ENCODE data around the gene UNC13B.
A peak's percentile ranks its signal among the peaks of the same experiment; 100 is the strongest.
"Not testable (repeated sequence)": the region's sequence is repeated elsewhere in the genome, so short reads cannot be mapped to it uniquely, and the experiment has no call there.

UNC13B gene

DNA sequence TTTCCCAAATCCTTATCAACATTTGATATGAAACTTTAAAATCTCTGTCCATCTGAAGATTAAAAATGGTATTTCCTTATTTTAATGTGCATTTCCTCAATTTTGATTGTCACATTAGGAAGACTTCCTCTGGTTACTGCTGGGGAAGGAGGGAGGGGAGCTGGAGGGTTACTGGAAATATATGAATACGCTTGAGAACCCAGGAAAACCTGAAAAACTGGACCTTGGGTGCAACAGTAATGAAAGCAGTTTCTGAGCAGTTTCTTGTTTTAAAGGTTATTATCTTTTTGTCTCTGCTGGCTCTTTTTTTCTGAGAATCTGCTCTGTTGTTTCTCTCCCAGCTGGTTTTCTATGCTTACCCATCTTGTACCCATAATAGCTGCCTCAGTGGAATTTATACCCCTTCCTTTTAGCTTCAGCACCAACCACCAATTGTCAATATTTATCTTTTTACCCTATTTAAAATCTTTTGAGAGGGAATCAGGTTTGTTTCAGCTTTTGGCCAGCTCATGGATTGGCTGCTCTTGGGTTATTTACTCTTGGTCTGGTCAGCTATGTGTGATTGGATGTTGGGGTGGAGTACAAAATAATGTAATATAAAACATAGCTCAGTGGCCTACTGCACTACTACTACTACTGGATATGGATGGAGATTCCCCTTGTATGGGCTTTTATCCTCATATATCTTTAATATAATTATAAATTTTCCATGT lies 67.4 kb downstream of the UNC13B start:
- DNase-seq = no peak

DNA sequence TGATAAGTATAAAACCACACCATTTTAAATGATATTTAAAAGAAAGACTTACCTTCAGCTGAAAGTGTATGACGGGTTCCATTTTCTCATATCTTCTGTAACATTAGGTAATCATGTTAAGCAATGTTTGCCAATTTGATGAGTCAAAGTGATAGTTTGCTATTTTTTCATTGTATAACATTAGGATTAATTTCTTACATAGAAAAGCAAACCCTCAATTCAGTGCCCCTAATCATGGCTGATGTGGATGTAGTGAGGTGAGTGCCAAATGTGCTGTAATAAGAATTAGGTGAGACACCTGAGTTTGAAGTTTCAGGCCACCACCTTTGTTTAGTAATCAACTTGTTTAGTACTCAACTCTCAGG lies 68.0 kb downstream of the UNC13B start:
- DNase-seq = no peak

DNA sequence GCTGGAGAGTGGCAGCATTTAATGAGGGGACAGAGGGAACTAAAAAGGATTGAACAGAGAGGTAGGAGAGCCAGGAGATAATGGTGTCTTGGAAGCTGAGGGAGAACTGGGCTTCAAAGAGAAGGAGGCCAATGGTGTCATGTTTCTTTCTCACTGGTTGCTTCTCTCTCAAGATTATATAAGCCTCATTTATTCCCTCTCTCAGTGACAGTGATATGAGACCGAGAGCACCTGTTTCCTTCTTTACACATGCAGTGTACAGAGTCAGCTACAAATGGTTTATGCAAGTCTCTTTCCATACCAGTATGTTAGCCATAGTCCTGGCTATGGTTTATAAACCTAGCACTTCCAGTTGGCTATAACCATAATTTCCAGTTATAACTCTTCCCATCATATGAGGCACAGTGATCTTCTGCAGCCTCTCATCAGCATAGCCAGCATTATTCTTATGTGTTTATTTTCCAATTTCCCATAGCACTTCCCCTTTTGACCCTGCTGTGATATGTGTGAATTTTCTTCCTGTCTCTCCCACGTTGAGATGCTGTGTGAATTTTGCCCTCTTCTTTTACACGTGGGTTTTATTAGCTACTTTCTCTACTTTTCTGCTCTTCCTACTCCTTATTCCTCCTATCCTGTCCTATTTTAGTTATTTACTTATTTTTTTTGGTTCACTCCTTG lies 71.2 kb downstream of the UNC13B start:
- DNase-seq = no peak

DNA sequence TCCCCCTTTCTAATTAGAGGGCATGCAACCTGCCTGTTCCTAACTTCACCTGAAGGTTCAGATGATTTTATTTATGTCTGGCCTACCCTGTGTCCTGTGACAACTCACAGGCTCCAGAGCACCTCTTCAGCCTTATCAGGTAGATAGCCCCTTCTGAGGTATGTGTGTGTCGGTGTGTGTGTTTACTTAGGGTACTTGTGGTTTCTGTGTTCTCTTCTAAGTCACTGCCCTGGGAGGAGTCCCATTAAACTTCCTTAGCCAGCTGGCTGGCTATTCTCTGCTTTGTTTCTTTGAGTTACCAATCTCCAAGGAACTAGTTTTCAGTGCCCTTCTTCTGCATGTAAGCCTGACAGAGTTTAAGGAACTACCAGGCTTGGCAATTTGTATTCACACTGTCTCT lies 74.9 kb downstream of the UNC13B start:
- DNase-seq = no peak

DNA sequence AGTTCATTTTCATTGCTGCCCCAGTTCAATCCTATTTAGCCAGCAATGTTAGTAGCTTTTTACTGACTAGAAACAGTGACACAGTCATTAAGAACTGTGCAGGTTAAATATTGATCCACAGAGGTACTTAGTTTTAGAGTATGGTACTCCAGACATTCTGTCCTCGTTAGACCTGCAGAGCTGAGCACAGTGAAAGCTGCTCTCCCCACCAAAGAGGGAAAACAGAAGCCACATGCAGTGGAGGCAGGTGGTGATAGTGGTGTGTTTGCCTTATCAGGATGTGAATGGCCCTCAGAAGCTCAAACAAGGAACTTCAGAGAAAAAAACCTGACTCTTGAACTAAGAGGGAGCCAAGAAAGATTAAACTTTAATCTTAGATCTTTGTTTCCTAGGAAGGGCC lies 75.5 kb downstream of the UNC13B start:
- DNase-seq = no peak

DNA sequence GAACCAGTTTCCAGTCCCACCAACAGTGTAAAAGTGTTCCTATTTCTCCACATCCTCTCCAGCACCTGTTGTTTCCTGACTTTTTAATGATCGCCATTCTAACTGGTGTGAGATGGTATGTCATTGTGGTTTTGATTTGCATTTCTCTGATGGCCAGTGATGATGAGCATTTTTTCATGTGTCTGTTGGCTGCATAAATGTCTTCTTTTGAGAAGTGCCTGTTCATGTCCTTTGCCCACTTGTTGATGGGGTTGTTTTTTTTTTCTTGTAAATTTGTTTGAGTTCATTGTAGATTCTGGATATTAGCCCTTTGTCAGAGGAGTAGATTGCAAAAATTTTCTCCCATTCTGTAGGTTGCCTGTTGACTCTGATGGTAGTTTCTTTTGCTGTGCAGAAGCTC lies 84.1 kb downstream of the UNC13B start:
- not testable (repeated sequence) for DNase-seq

DNA sequence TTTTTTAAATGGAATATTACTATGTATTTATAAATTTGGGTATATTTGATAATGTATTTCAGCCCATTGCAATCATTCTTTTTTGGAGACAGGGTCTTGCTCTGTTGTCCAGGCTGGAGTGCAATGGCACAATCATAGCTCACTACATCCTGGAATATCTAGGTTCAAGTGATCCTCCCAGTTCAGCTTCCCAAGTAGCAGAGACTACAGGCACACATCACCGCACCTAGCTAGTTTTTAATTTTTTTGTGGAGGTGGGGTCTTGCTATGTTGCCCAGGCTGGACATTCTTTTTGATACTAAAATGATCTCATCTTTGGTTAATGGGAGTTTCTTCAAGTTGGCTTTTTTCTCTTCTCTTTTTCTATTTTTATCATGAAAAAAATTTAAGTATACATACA lies 91.3 kb downstream of the UNC13B start:
- no peak for DNase-seq

DNA sequence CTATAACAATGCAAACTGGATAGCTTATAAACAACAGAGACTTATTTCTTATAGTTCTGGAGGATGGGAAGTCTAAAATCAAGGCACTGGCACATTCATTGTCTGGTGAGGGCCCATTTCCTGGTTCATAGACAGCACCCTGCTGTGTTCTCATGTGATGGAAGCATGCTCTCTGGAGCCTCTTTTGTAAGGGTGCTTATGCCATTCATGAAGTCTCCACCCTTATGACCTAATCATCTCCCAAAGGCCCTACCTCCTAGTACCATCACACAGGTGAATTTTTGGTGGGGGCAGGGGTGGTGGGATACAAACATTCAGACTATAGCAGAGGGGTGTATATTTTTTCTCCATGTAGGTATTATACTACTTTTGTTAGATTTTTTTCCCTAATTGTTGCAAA lies 92.4 kb downstream of the UNC13B start:
- no peak for DNase-seq

DNA sequence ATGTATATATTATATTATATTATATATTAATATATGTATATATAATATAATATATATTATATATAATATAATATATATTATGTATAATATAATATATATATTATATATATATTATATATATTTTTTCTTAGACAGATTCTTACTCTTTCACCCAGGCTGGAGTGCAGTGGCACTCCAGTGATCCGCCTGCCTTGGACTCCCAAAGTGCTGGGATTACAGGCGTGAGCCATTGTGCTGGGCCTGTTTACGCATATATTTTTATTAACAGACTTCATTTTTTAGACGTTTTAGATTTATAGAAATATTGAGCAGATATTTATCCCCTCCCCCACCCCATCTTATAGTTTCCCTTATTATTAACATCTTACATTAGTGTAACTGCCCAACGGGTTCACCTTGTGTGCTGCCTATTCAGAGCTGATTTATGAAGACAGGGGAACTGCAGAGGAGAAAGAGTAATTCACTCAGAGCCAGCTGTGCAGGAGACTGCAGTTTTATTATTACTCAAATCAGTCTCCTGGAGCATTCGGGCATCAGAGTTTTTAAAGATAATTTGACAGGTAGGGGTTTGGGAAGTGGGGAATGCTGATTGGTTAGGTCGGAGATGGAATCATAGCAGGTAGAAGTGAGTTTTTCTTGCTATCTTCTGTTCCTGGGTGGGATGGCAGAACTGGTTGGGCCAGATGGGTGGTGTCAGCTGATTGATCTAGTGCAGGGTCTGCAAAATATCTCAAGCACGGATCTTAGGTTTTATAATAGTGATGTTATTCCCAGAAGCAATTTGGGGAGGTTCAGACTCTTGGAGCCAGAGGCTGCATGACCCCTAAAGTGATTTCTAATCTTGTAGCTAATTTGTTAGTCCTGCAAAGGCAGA lies 93.4 kb downstream of the UNC13B start:
- no peak for DNase-seq

DNA sequence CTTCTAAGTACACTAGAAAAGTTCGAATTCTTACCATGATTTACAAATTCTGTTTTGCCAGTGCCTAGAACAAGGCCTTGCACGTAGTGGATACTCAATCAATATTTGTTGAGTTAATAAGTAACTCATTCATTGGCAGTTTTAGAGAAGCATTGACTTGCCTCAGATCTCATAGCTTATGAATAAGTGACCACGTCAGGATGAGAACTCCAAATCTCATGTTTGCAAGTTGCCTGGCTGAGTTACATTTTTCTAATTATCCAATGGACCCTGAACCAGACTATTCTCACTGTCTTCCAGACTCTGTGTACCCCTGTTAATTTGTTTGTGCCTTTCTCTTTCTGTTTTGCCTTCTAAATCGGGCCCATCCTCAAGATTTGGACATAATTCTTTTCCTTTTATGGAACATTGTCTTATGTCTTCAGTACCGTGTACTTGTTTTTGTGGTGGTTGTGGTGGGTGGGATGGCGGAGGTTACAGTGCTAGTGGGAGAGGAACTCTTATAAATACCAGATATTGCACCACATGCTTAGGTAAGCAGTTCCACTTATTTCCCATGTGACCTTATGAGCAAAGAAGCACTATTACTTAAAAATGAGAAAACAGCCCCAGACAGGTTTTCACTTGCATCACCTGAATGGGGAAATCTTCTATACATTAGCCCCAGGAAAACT lies 96.3 kb downstream of the UNC13B start:
- no peak for DNase-seq

DNA sequence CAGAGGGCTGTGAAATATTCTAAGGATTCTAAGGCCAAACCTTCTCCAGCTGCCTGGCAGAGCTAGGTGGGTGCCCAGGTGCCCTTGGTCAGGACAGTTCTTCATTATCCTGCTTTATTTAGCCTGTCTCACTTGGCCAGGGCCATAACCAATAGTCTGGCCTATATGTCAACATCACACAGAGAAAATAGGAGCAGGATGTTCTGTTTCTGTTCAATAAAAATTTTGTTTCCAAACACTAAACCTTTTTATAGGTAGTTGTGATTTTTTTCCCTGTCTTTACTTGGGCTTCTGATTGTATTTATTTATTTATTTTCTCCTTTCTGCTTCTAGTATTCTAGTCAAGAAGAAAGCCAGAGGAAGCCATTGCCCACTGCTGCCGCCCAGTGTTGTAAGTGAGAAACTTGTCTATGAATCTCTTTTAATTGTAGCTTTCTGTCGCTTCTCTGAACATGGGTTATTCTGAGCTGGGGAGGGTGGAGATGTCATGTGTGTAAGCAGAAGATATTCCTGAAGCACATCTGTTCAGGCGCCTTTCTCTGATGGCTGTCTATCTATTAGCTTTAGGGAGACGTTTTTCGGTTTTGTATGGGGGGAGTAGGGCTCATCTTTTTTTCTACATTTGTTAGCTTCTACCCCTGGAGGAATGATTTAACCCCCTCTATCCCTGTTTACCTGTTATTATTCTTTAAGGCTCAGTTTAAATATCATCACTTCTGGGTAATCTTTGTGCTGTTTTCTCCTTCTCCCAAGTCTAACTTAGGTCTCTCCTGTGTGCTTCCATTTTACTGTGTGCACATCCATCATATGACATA lies 97.1 kb downstream of the UNC13B start:
- DNase-seq = peak; percentile 78

DNA sequence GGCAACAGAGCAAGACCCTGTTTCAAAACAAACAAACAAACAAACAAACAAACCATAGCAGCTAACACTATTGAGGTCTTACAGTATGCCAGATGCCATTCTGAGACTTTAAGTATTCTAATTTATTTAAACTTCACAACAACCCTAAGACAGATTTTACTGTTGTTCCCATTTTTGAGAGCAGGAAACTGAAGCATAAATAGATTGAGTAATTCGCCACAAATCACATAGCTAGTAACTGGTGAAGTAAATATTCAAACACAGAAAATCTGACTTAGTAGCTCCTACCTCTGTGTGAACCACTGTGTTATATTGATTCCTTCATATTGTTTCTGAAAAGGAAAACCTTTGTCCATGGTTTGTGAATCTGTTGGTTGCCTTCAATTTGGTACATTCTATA lies 98.4 kb downstream of the UNC13B start:
- DNase-seq = no peak

DNA sequence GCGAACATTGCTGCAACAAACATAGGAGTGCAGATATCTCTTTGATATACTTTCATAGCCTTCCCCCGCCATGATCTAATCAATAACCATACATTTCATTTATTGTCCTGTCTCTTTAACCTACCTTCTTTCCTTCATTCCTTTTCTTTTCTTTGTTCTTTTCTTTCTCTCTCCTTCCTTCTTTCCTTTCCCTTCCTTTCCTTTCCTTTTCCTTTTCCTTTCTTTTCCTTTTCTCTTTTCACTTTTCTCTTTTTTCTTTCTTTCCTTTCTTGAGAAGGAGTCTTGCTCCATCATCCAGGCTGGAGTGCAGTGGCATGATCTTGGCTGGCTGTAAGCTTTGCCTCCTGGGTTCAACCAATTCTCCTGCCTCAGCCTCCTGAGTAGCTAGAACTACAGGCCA lies 100.3 kb downstream of the UNC13B start:
- DNase-seq = no peak

DNA sequence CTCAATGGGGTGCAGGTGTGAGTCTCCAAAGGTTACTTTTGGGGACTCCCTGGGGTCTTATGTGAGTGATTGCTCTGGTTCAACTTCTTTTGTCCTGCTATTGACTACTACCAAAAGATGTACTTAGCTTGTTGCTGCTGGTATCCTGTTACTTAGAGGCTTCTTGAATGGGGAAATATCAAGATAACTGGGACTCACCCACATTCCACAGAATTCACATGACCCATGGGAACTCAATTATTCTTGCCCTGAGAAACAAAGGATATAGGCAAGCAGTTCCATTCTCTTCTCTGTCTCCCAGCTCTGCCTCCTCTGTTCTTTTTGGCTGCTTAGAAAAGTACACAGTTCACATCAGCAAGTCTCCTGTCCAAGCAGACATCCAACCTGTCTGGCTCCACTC lies 105.9 kb downstream of the UNC13B start:
- DNase-seq = no peak

DNA sequence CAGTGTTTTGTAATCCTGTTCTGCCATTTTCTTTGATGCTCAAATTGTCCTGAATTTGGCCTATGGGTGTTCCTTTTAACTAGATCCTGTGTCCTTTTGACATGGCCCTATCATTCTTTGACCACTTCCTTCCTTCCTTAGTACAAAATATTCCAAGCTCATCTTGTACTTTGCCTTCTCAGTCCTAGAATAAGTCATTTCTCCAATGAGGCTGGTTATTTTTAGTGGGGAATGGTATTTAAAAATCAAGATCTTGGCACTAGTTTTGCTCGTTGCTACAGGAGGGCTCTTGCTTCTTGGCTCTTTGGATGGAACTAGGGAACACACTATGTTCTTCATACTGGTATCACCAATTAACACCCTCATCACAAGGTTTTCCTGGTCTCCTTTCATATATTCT lies 108.1 kb downstream of the UNC13B start:
- DNase-seq = no peak

DNA sequence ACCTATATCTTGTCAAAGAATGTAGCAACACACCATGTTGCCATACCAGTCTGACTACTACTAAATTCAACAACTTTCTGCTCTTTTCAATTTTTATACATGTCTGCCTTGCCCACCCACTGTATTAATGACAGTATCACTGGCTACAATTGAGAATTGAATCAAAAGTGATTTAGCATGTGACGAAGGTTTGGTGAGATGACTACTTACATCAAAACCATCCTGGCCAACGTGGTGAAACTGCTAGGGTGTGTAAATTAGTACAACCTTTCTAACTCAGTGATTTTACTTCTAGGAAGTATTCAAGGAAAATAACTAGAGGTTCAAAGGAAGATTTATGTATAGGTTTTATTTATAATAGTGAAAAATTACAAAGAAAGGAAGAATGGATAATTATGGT lies 109.8 kb downstream of the UNC13B start:
- no peak for DNase-seq

DNA sequence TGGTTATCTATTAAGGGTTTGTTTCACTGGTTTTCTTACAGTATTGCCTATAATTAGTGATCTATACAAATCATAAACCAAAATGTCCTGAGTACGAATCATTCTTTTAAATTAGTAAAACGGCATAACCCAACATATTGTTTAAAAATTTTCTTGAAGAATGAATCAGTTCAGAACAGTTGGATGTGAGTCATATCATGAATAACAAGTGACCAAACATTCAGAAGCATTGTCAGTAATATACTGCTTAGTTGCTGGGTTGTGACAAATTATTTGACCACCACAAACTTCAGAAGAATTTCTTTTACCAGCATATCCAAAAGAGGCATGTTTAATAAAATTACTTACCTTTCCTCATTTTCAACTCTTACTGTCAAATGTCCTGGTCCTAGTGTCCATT lies 111.2 kb downstream of the UNC13B start:
- DNase-seq = peak; percentile 79

DNA sequence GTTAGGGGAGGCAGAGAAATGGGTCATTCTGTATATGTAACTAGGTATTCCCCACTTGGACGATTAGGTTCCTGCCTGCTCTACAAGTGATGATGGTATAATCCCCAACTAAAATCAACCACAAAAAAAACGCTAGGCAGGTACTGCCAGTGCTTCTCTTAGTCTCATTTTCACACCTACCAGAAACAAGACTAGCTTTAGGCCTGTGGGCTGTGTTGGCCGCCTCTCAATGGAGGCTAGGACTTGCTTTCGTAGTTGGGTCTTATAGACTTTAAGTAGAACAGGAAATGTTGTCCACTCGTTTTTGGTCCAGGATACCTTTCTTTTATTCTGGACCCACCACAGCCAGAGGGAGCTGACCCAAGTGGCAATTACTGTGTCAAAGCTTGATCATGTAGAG lies 111.8 kb downstream of the UNC13B start:
- no peak for DNase-seq

DNA sequence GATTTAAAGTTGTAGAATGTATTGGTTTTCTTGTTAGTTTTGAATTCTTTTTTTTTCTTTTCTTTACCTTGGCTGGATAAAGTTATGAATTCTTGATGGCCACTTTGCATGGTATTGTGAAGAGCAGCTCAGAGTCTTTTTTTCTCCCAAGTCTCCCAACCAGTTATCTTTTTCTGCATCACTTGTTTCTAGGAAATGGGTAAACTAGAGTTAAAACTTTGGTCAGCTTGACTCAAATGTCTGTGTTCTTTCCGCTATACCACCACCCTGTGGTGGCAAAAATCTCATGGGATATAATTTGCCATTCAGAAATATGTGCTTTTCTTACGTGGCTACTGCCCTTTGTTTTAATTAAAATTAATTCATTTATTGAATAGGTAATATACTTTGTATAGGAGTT lies 113.2 kb downstream of the UNC13B start:
- DNase-seq = no peak

DNA sequence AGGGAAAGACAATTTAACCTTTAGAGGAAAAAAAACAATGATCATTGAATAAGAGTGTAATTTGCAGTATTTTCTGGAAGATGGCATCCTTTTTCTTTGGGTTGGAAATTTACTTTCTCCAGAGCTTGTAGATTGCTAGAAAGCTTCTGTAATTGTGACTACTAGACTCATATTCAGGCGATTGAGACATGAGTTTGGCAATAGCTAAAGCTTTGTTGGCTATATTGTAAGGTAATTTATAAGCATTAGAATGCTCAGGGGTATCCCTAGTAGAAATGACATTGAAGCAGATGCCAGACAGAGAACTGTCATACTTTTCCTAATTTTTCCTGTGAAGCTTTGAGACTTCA lies 115.3 kb downstream of the UNC13B start:
- DNase-seq = peak; percentile 5

DNA sequence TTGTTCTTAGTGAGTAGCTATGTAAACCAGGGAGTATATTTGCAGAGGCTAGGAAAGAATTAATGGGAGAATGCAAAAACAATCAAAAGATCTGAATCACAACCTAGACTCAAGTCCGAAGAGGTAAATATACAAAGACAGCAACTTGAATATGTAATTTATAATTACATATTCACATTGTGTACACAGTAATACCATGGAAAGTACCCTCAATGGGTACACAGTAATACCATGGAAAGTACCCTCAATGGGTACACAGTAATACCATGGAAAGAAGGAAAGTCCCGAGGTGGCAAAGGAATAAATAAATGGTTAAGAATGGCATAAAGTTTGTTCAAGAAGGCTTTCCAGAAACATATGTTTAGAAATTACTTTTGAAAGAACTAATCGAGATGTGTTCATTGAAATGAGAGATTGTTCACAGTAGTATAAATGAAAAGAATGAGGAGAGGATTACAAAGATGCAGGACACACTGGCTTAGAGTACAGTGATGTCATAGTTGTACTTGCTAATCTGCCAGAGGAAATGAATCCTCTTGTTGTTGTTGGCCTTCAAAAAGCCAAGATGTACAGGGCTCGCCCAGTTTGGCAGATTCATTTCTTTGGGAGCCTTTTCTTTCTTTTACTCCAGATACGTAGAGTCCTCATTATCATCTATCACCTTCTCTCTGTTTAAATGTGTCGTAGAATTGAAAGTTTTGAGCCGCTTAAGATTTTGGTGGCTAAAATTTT lies 116.0 kb downstream of the UNC13B start:
- DNase-seq = peak; percentile 75

DNA sequence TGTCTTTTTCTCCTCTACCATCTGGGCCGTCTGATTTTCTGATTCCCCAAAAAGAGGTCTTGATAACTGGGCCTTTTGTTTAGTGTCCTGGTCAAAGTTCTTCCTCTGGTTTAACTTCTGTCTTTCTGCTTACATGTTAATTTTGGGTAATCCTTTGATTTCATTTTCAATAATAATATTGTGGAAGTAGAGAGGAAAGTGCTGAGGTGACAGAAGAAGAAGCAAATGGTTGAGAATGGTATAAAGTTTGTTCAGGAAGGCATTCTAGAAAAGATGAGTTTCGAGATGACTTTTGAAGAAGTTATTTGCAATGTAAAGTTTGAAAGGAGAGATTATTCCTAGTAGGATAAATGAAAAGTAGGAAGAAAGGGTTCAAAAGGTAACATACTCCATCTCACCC lies 118.1 kb downstream of the UNC13B start:
- DNase-seq = no peak
